SU-DHL-6 (cell line): ENCODE measurements around the gene IPCEF1.
"Not testable (repeated sequence)": the region's sequence is repeated elsewhere in the genome, so short reads cannot be mapped to it uniquely, and the experiment has no call there.

Source experiments
- H2AFZ ChIP-seq: fragments of 200-600 bp; sonication (generic); 2 replicates; pipeline ENCODE4 v1.6.1; 2014; ENCODE audit warnings: low read depth, mild to moderate bottlenecking, moderate library complexity, mixed read lengths, antibody characterized with exemption, low read length; ENCODE audit not compliant: severe bottlenecking
- H3F3A ChIP-seq: fragments of 200-600 bp; shearing (Covaris generic); 2 replicates; pipeline ENCODE4 v1.6.0; 2016; ENCODE audit warnings: antibody characterized with exemption, mild to moderate bottlenecking; ENCODE audit not compliant: insufficient read depth
- H3K27ac ChIP-seq: fragments of 200-600 bp; sonication (generic); 2 replicates; pipeline ENCODE4 v1.5.1; 2016; ENCODE audit warnings: low read depth, mild to moderate bottlenecking, low read length, moderate library complexity, mixed read lengths
- H3K27me3 ChIP-seq: fragments of 200-600 bp; sonication (generic), shearing (Covaris generic); 2 replicates; pipeline ENCODE4 v1.6.0; 2014; ENCODE audit warnings: mild to moderate bottlenecking, low read length
- H3K36me3 ChIP-seq: fragments of 200-600 bp; sonication (generic); 2 replicates; pipeline ENCODE4 v1.6.1; 2014; ENCODE audit warnings: mild to moderate bottlenecking, low read length, mixed read lengths
- H3K4me2 ChIP-seq: fragments of 300-600, 200-600 bp; shearing (Covaris generic), sonication (generic); 2 replicates; pipeline ENCODE4 v1.6.0; 2014; ENCODE audit warnings: low read length, low read depth, mild to moderate bottlenecking; ENCODE audit not compliant: poor library complexity, severe bottlenecking
- H3K4me3 ChIP-seq: fragments of 200-600 bp; sonication (generic); 2 replicates; pipeline ENCODE4 v1.5.1; 2014; ENCODE audit warnings: antibody characterized with exemption, low read length, mild to moderate bottlenecking, mixed read lengths; ENCODE audit not compliant: insufficient read depth, poor library complexity, severe bottlenecking
- H3K79me2 ChIP-seq: fragments of 200-600 bp; sonication (generic); 2 replicates; pipeline ENCODE4 v1.6.1; 2014; ENCODE audit warnings: mild to moderate bottlenecking, low read length, moderate library complexity; ENCODE audit not compliant: insufficient read depth
- H3K9ac ChIP-seq: fragments of 200-600 bp; sonication (generic); 2 replicates; pipeline ENCODE4 v1.7.0; 2014; ENCODE audit warnings: mild to moderate bottlenecking, low read length
- H3K9me2 ChIP-seq: fragments of 200-600 bp; sonication (generic); replicated peaks from 2 replicates; pipeline ENCODE4 v1.6.1; 2014; ENCODE audit warnings: low read length; ENCODE audit not compliant: insufficient read depth
- H3K9me3 ChIP-seq: fragments of 200-600 bp; sonication (generic); 2 replicates; pipeline ENCODE4 v1.6.1; 2014; ENCODE audit warnings: low read length, mixed read lengths; ENCODE audit not compliant: insufficient read depth
- H4K20me1 ChIP-seq: fragments of 200-600 bp; sonication (generic); 2 replicates; pipeline ENCODE4 v1.6.1; 2014; ENCODE audit warnings: low read depth, mild to moderate bottlenecking, antibody characterized with exemption, low read length, moderate library complexity, mixed read lengths
- EZH2phosphoT487 ChIP-seq: fragments of 200-600 bp; sonication (generic), shearing (Covaris generic); conservative IDR thresholded peaks from 2 replicates; pipeline ENCODE4 v1.6.1; 2018; ENCODE audit warnings: mild to moderate bottlenecking, antibody characterized with exemption, low read length, moderate library complexity, mixed read lengths
- TF ChIP-seq, protein P1 (sequence below): fragments of 200-600 bp; sonication (generic); IDR thresholded peaks from one replicate; pipeline ENCODE4 v1.5.1; 2017; ENCODE audit warnings: antibody characterized with exemption, mild to moderate bottlenecking, low read length, moderate library complexity; ENCODE audit not compliant: insufficient read depth, poor library complexity, severe bottlenecking

IPCEF1 gene

DNA sequence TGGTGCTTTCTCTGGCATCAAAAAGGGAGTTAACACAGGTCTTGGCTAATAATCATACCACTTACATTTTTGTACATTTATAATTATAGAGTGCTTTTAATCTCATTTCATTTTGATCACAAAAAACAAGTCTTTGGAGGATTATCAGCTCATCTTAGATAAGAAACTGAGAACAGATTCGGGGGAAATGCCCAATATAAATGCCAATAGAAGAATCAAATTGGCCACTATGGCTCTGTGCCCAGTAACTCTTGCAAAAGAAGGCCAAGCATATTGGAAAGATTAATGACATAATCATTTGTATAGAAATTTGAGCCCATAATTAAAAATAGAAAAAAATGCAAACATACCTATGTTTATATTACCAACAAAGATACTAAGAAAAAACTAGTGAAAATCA lies 42.5 kb downstream of the IPCEF1 start:
- Histone ChIP-seq H3K27ac (no peak overlapping the region), H3K79me2 (no peaks in the 10 kb centered on the region), H3K9me2 (no peaks in the 10 kb centered on the region), H3K4me3 (no peak overlapping the region), H4K20me1 (no peaks in the 10 kb centered on the region), H3K27me3 (no peaks in the 10 kb centered on the region), H3K4me2 (no peak overlapping the region), H3F3A (no peaks in the 10 kb centered on the region), H3K36me3 (no peaks in the 10 kb centered on the region), H2AFZ (no peak overlapping the region), H3K9me3 (no peaks in the 10 kb centered on the region), H3K9ac (no peak overlapping the region)
- TF ChIP-seq, protein P1, sequence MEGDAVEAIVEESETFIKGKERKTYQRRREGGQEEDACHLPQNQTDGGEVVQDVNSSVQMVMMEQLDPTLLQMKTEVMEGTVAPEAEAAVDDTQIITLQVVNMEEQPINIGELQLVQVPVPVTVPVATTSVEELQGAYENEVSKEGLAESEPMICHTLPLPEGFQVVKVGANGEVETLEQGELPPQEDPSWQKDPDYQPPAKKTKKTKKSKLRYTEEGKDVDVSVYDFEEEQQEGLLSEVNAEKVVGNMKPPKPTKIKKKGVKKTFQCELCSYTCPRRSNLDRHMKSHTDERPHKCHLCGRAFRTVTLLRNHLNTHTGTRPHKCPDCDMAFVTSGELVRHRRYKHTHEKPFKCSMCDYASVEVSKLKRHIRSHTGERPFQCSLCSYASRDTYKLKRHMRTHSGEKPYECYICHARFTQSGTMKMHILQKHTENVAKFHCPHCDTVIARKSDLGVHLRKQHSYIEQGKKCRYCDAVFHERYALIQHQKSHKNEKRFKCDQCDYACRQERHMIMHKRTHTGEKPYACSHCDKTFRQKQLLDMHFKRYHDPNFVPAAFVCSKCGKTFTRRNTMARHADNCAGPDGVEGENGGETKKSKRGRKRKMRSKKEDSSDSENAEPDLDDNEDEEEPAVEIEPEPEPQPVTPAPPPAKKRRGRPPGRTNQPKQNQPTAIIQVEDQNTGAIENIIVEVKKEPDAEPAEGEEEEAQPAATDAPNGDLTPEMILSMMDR, result no peak
- TF ChIP-seq EZH2phosphoT487, result no peak

DNA sequence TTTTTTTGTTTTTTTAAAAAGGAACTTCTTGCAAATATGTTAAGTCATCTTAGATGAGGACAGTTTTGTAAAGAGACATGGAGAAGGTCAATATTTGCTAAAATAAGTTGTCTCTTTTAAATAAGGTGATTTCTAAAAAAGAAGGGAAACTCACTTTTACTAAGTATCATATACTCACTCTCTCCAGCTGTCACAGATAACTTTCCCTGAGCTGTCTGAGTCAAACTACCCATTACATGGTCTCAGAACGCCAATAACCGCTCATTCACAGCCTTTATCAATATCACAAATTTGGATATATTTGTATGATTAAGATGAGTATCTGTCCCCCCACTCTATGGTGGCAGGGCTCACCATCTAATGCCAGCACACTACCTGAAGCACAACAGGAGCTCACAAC lies 47.6 kb downstream of the IPCEF1 start:
- H3K9me2 ChIP-seq, result no peaks in the 10 kb centered on the region
- no peak overlapping the region for H3K27ac ChIP-seq
- H3K9me3 ChIP-seq, result no peaks in the 10 kb centered on the region
- TF ChIP-seq, protein P1, result no peak
- TF ChIP-seq EZH2phosphoT487, result no peak
- no peak overlapping the region for H3K4me3 ChIP-seq
- no peak overlapping the region for H2AFZ ChIP-seq
- no peaks in the 10 kb centered on the region for H3K79me2 ChIP-seq
- no peak overlapping the region for H3K4me2 ChIP-seq
- no peak overlapping the region for H3K9ac ChIP-seq
- no peaks in the 10 kb centered on the region for H3F3A ChIP-seq
- H4K20me1 ChIP-seq, result no peaks in the 10 kb centered on the region
- no peaks in the 10 kb centered on the region for H3K27me3 ChIP-seq
- H3K36me3 ChIP-seq, result no peaks in the 10 kb centered on the region

DNA sequence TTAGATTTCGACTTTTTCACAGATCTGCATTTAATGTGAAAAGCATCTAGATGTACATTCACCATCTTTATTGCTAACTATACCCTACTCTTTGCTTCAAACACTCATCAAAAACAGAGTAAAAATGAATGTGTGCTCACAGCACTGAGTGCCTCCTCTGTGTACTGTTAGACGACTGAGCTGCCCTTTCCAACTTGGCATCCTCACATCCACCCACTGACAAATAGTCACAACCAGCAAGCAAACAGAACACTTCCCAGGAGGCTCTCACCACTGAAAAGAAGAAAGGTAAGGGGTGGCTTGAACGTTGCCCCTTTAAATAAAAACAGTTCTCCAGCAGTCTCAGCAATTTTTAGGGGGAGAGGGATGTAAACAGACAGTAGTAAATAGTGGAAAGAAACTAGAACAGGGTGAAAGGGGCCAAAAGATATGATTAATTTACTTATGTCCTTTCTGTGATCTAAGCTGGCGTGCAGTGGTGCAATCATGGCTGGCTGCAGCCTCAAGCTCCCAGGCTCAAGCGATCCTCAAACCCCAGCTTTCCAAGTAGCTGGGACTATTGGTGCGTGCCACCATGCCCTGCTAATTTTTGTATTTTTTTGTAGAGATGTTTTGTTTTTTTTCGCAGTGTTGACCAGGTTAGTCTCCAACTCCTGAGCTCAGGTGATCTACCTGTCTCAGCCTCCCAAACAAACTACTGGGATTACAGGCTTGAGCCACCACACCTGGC lies 48.7 kb downstream of the IPCEF1 start:
- Histone ChIP-seq H3F3A (no peaks in the 10 kb centered on the region), H3K4me3 (no peak overlapping the region), H3K27me3 (no peaks in the 10 kb centered on the region), H3K79me2 (no peaks in the 10 kb centered on the region), H3K36me3 (no peaks in the 10 kb centered on the region), H3K27ac (no peak overlapping the region), H3K9me2 (no peaks in the 10 kb centered on the region), H3K4me2 (no peak overlapping the region), H2AFZ (no peak overlapping the region), H4K20me1 (no peaks in the 10 kb centered on the region), H3K9ac (no peak overlapping the region), H3K9me3 (no peaks in the 10 kb centered on the region)
- no peak for TF ChIP-seq EZH2phosphoT487
- TF ChIP-seq, protein P1, result no peak

GRCh38 chr6:154307147-154307546 lies 49.5 kb downstream of the IPCEF1 start:
- not testable (repeated sequence) for H3K36me3 ChIP-seq

More at GRCh38 chr6:154307147-154307546, 49.5 kb downstream of the IPCEF1 start:
- not testable (repeated sequence) for H4K20me1 ChIP-seq, H3F3A ChIP-seq, H3K9me2 ChIP-seq, H3K9me3 ChIP-seq, H3K27me3 ChIP-seq, H3K79me2 ChIP-seq, H3K4me3 ChIP-seq, H3K4me2 ChIP-seq, H2AFZ ChIP-seq, H3K27ac ChIP-seq, H3K9ac ChIP-seq
